RPMI7951 (cell line): Measurements from ENCODE around the gene LAT. TPM values are rescaled to one million over a fixed set of nuclear protein-coding genes. Genes with fewer than 3 reads are reported as not detected.

Source experiments
- DNase-seq: peaks from one replicate; pipeline ENCODE4 v3.0.0-alpha.2; 2012; ENCODE audit warnings: low read depth
- total RNA-seq: library from RNA; depleted of rRNA; stranded (reverse); fragments of >200 nt; shearing (Covaris generic); gene quantifications from 2 replicates; pipeline ENCODE4 v1.2.3, GENCODE V29; 2014

Gene LAT
- total RNA-seq, 1 experiment from 2014 or later, result 0.84 TPM

DNA sequence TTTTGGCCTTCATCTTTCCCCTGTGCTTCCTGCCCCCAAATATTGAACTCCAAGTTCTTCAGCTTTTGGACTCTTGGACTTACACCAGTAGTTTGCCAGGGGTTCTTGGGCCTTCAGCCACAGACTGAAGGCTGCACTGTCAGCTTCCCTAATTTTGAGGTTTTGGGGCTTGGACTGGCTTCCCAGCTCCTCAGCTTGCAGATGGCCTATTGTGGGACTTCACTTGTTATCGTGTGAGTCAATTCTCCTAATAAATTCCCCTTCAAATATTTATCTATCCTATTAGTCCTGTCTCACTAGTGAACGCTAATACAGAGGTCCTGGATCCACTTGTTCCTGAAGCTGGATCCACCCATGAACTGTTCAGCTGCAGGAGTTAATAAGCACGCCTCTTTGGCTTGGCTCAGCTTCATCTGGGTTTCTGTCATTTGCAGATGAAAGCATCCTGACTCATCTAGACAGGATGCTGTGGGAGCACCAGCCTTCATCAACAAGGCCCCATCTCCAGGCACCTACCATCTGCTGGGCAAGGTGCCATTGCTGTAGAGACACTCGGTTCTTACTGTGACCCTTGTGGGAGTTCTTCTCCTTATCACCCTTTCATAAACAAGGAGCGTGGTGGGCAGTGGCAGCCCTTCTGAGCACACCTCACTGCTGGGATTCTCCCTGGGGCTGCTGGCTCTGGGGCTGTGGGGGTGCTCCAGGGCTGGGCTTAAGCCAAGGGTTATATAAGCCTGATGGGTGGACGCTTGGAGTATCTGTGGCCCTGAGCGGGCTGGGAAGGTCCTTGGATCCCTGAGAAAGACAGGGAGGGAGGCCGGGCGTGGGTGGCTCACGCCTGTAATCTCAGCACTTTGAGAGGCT, 23.1 kb downstream of the LAT start:
- DNase-seq, result peak; percentile 96

DNA sequence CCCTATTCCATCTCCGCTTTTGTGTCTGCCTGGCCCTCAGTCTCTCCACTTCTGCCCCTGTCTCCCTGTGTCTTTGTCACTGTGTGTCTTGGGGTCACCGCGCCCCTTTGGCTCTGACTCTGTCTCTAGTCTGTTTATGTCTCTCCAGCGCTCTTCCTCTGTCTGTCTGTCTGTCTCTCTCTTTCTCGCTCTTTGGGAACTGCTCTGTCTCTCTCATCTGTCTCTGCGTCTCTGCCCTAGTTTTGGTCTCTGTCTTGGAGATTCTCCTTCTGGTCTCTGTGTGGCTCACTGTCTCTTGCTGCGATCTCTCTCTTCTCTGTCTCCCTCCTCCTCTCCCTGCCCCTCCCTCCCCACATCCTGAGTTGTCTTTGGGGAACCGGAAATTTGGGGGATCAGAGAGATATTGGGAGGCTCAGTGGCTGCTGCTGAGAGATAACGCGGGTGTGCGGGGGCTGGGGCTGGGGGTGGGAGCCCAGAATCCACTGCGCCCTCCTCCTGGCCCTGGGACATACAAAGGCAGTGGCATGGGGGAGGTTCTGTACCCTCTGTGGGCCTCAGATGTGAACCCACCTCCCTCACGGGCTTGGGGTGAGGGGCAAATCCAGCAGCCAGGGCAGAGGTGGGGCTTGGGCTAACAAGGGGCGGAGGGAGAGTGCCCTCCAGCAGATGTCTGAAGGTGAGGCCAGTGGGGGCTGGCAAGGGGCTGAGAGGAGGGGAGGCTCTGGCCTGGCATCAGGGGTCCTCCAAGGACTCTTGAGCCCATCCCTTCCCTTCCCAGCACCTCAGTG, 24.4 kb downstream of the LAT start:
- no peak for DNase-seq

DNA sequence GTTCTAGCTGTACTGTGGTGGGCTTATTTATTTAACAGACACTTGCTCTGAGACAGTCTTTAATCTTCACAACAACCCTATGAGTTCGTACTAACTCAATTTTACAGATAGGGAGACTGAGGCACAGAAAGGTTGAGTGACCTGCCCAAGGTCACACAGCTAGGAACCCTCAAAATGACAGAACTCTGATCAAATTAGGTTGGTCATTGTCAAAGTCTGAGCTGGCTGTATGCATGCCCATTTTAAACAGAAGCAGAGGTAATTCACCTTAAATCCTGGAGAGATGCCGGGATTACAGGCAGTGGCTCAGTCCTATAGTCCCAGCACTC, 24.9 kb downstream of the LAT start:
- DNase-seq, result no peak

DNA sequence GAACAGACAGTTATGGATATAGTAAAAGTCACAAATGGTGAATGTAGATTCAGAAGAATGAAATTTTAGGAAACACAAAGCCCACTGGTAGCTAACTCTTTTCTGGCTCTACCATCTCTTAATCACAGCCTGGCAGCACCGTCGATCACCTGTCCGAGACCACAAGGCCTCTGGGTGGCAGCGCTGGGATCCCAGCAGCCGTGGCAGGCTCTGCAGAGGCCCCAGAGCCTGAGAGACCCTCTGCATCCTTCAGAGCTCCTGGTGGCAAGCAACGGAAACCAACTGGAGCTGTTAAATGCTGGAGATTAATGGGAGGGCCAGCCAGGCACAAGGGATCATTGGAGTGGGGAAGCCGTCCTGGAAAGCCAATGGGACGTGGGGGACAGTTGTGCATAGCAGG, 26.3 kb downstream of the LAT start:
- DNase-seq, result no peak

DNA sequence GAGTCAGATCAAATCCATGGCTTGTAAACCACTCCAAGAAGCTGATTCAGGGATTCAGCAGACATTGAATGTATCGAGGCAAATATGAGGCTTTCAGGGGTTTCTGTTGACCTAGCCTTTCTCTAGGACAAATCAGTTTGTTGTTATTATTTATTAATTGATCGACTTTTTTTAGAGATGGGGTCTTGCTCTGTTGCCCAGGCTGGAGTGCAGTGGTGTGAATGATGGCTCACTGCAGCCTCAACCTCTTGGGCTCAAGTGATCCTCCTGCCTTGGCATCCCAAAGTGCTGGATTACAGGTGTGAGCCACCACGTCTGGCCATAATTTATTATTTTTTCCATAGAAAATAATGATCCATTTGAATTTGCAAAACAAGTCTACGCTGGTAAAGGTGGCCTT, 27.0 kb downstream of the LAT start:
- DNase-seq, result no peak

DNA sequence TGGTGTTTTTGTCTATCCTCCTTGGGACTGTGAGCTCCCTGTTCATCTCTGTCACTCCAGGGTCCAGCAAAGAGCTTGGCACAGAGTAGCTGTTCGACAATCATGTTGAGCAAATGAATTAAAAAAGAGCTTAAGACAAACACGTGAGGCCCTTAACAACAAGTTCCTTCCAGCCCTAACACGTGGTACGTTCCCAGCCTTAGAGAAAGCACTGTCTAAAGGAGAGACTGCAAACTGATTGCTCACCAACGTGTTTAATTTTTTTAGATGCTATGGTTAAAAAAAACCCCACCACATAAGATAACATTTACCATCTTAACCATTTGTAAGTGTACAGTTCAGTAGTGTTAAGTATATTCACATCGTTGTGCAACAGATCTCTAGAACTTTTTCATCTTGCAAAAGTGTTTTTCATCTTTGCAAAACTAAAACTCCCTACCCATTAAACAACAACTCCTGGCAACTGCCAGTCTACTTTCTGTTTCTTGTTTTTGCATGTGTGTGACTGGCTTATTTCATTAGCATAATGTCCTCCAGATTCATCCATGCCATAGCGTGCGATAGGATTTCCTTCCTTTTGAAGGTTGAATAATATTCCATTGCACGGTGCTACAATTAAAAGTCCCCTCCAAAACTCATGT, 28.2 kb downstream of the LAT start:
- no peak for DNase-seq

DNA sequence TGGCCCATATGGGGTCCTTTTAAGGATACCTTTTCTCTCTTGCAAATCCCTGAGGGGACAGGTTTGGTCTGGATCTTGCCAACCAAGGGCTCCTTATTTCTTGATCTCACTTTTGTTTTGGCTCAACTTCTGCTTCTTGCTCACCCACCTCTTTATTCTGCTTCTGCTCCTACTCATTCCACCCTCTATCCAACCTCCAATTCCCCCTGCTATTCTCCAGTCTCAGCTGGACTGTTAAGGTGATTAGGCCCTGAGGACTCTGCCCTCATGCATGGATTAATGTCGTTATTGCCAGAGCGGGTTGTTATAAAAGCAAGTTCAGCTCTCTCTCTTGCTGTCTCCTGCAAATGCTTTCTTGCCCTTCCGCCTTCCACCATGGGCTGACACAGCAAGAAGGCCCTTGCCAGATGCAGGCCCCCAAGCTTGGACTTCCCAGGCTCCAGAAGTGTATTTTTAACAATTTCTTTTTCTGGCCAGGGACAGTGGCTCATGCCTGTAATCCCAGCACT, 29.8 kb downstream of the LAT start:
- no peak for DNase-seq

DNA sequence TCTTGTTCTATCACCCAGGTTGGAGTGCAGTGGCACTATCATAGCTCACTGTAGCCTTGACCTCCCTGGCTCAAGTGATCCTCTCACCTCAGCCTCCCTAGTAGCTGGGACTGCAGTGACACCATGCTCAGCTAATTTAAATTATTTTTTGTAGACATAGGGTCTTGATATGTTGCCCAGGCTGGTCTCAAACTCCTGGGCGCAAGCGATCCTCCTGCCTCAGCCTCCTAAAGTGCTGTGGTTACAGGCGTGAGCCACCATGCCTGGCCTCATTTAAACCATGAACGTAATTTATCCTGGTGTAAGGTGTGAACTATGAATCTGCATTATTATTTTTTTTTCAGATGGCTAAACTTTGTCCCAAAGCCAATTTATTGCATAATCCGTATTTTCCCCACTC, 37.3 kb downstream of the LAT start:
- DNase-seq, result no peak

DNA sequence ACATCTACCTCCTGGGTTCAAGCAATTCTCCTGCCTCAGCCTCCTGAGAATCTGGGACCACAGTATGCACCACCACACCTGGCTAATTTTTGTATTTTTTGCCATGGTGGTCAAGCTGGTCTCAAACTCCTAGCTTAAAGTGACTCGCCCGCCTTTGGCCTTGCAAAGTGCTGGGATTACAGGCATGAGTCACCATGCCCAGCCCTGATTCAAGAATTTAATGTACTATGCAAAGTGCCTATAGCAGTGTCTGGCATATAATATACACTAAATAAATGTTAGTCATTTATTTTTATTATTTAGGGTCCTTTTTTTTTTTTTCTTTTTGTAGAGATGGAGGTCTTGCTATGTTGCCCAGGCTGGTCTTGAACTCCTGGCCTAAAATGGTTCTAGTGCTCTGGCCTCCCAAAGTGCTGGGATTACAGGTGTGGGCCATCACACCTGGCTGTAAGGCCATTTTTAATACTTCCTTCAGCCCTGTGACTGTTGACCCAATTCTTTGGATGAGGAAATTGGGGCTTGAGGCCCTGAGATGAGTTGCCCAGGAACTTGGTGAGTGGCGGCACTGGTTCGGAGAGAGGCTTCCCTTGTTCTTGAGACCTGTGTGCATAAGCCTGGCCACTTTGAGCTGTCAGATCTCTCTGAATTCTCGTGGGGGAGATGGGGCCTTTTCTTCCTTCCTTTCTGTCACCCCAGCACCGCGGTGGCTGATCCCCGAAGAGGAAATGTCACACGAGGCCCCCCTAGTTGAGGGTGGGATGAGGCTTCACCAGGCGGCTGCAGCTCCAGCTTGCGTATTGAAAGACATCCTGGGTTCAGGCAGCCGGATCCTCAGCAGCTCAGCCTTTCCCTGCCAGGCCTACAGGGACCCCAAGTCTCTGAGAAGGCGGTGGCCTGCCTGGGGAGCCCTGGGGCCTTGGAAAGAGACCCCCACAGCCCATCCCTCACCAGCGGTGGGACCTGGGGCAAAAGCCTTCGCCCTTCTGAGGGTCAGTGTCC, 38.7 kb downstream of the LAT start:
- DNase-seq, result no peak

DNA sequence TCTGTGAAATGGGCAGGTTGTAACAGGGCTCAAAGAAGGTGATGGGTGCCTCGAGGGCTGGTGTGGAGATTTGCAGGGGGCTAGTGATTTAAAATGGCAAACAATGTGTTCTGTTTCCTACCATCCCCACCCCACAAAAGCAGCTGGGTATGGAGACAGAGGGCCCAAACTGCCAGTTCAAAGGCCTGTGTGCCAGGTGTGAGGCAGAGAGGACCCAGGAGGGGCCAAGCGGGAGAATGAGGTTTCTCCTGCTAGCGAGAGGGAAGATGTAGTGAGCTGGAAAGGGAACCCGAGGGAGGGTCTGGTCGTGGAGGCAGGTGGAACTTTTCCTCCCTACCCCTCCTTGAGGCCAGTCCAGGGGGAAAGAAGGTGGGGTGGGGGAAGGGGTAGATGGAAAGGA, 39.4 kb downstream of the LAT start:
- DNase-seq, result no peak

DNA sequence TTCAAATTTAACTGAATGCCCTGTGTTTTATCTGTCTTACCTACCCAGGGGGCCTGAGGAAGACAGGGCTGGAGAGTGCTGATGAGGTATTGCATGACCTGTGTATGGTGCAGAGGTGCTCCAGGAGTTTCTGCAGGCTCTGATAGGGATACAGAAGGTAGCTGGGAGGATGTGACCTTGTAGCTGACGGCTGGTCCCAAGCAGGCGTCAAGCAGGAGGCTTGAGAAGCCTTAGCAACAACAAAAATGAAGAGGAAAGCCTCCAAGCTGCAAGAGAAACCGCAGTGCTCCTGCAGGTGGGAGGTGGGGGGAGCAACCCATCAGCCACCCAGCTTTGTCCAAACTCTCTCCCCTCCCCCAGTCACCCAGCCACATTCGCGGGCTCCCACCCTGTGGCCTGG, 40.4 kb downstream of the LAT start:
- no peak for DNase-seq

DNA sequence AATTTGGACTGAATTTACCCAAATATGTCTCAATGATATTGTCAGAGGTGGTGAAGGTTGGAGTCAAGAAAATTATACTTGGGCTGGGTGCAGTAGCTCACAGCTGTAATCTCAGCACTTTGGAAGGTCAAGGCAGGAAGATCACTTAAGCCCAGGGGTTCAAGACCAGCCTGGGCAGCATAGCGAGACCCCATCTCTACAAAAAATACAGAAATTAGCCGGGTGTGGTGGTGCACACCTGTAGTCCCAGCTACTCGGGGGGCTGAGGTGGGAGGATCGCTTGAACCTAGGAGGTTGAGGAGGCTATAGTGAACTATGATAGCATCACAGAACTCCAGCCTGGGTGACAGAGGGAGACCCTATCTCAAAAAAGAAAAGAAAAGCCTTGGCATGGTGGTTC, 40.9 kb downstream of the LAT start:
- no peak for DNase-seq

DNA sequence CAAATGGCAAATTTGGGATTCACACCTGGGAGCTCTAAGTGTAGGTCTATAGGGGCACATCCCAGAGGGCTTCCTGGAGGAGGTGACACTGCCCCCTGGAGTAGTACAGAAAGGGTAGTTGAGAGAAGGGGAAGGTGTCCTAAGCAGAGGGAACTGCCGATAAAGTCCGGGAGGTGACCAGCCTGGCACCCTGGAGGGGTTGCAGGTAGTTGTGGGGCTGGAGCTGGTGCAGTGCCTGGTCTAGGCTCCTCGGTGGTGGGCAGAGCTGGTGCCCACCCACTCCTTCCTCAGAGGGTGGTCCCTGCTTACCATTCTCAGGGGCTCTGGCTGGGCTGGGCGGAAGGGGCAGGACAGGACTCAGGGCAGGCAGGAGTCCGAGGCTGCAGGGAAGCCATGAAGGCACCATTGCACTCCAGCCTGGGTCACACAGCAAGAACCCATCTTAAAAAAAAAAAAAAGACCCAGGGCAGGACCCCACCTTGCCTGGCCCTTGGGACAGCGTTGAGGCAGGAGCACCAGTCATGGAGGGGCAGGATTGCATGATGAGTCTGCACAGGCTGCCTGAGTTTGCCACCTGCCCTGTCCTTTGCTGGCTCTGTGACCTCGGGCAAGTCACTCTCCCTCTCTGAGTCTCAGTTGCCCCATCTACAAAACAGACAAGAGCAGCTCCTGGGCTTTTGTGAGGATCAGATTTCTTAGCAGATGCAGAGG, 43.8 kb downstream of the LAT start:
- no peak for DNase-seq

DNA sequence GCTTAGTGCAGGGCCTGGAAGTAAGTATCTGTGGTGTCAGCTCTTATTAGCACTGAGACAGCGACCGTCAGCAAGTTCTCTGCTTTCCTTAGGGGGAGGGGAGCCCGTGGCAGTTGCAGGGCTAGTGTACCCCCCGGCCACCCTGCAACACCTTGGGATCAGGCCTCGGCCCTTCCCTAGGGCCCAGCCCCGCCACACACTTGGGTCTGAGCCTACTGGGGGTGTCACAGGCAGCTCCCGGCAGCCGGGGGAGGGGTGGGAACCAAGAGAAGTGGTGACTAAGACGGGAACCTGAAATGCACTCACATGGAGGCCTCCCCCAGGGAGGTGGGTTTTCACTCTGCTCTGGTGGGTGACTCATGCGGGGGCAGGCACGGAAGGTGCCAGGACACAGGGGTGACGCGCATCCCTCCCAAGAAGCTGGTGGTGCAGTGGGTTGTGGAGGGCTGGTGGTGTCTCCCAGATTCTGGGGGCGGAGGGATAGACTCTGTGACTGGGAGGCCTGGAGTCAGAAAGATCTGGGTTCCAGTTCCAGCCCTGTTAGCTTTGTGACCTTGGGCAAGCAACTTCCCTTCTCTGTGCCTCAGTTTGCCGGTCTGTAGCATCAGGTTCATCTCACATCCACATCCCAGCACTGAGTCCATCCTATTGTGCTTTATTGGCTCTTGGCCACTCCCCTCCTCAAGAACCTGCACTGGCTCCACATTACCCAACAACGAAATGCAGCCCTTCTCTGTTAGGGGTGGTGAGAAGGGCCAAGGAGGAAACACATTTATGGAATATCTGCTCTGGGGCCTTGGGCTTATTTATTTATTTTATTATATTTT, 44.5 kb downstream of the LAT start:
- DNase-seq, result peak; percentile 92

DNA sequence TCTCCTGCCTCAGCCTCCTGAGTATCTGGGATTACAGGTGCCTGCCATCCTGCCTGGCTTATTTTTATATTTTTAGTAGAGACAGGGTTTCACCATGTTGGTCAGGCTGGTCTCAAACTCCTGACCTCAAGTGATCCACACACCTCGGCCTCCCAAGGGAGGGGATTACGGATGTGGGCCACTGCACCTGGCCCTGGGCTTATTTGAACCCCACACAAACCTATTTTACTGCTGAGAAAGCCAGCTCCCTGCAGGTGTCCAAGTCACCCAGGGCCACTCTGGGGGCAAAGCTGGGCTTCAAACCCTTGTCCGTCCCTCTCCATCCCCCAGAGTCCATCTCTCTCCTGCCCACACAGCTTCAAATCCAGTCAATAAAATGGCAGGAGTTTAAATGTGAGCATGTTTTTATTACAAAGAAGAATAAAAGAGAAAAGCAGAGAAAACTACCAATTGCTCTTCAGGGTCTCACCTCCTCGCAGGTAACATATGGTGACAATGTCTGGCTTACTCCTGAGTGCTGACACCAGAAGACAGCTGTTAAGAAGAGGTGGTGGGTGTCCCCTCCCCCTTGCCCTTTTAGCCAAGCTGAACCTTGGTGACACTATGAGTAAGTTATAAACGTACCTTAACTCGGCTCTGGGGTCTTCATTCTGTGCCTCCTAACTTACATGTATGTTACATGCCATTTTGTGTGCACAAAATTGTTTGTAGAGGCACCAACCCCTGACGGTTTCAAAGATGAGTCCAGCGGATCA, 45.4 kb downstream of the LAT start:
- DNase-seq, result no peak
